ENCODE data around the gene PITRM1.

- TF ChIP-seq EZH2phosphoT487 (conservative IDR thresholded peaks at IDR 0.05; ENCODE audit: low read length) (no peak), CTCF (IDR thresholded peaks at IDR 0.05; ENCODE audit: insufficient read depth, low read length, poor library complexity, severe bottlenecking) (no peak)
Observed at GRCh38 chr10:3111621-3112163, 60.9 kb downstream of the PITRM1 start.

All from SU-DHL-6 (cell line).